Chondrocyte (in vitro differentiated cells): ENCODE measurements around the gene CUEDC1. TPM values are rescaled to one million over a fixed set of nuclear protein-coding genes. Genes with fewer than 3 reads are reported as not detected.
A peak's percentile ranks its signal among the peaks of the same experiment; 100 is the strongest.

Source experiments
- DNase-seq: peaks from one replicate; pipeline ENCODE4 v3.0.0; 2021; ENCODE audit warnings: mixed read lengths, low spot score
- H3K27ac Mint-ChIP-seq: one replicate; pipeline ENCODE4 v1.8.0; 2021; ENCODE audit warnings: mild to moderate bottlenecking, moderate library complexity, mixed read lengths; ENCODE audit not compliant: unreplicated experiment
- H3K27me3 Mint-ChIP-seq: 2 replicates; pipeline ENCODE4 v1.8.0; 2021; ENCODE audit warnings: low read depth, mixed read lengths
- H3K36me3 Mint-ChIP-seq: 2 replicates; pipeline ENCODE4 v1.8.0; 2021; ENCODE audit warnings: low read depth, mixed read lengths
- H3K4me1 Mint-ChIP-seq: 2 replicates; pipeline ENCODE4 v1.8.0; 2021; ENCODE audit warnings: low read depth, mild to moderate bottlenecking, mixed read lengths
- H3K4me3 Mint-ChIP-seq: one replicate; pipeline ENCODE4 v1.8.0; 2021; ENCODE audit warnings: mild to moderate bottlenecking, moderate library complexity, mixed read lengths; ENCODE audit not compliant: unreplicated experiment
- H3K9me3 Mint-ChIP-seq: 2 replicates; pipeline ENCODE4 v1.8.0; 2021; ENCODE audit warnings: low read depth, mixed read lengths
- long read RNA-seq: library from polyadenylated mRNA; stranded (forward); transcript quantifications from one replicate; pipeline ENCODE4 v2.0.0, GENCODE V29; 2021
- total RNA-seq: library from RNA; stranded (reverse); gene quantifications from 3 replicates; pipeline ENCODE4 v1.2.1, GENCODE V29; 2021
- TF ChIP-seq, protein P1 (sequence below): fragments of 200-600 bp; sonication (generic); IDR thresholded peaks from 2 replicates; pipeline ENCODE4 v1.5.0; 2021; ENCODE audit warnings: antibody characterized with exemption, mild to moderate bottlenecking, moderate library complexity

CUEDC1 gene, protein sequence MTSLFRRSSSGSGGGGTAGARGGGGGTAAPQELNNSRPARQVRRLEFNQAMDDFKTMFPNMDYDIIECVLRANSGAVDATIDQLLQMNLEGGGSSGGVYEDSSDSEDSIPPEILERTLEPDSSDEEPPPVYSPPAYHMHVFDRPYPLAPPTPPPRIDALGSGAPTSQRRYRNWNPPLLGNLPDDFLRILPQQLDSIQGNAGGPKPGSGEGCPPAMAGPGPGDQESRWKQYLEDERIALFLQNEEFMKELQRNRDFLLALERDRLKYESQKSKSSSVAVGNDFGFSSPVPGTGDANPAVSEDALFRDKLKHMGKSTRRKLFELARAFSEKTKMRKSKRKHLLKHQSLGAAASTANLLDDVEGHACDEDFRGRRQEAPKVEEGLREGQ
- 32.9 to 47.7 TPM (median 41.9 TPM) in 3 replicates for total RNA-seq
- long read RNA-seq, transcript CUEDC1-206 (11 exons, 3,621 nt) = major isoform, 59 of 103 reads
- long read RNA-seq, partial matches to known transcripts = 16 of 103 reads
- long read RNA-seq, other reads (novel, unspliced or antisense) = 25 of 103 reads

DNA sequence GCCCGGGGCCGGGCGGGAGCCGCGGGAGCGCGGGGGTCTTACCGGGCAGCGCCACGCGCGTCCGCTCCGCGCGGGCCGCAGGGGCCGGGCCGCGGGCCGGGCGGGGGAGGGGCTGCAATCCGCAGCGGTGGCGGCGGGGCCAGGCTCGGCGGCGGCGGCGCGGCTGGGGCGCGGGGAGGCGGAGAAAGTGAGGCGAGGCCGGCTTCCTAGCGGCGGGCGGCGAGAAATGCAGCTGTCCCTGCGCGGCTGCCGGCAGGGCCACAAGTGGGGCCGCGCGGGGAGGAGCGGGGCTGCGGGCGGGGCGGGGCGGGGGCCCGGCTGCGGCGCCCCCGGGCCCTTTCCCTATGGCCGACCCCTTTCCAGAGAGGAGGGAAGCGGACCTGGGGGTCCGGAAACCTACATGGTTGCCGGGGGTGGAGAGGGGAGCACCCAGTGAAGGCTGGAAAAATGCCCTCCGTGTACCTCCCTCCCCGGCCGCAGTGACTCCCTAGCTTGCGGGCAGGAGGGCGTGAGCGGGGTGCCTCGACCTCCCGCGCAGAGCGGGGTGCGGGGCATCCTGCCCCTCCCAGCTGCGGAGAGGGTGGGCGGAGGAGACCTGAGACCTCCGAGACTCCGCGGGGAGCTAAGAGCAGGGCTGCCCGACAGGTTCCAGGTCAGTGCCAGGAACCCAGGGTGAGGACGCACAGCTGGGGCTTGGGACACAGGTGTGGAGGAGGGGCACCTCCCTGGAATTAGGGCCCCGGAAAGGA lies at the start of gene CUEDC1:
CUEDC1 (minus strand) TSS at position 230 of the 749 bp plus-strand sequence. CDS start 69,848 bp downstream, outside the sequence.
- TF ChIP-seq, protein P1, sequence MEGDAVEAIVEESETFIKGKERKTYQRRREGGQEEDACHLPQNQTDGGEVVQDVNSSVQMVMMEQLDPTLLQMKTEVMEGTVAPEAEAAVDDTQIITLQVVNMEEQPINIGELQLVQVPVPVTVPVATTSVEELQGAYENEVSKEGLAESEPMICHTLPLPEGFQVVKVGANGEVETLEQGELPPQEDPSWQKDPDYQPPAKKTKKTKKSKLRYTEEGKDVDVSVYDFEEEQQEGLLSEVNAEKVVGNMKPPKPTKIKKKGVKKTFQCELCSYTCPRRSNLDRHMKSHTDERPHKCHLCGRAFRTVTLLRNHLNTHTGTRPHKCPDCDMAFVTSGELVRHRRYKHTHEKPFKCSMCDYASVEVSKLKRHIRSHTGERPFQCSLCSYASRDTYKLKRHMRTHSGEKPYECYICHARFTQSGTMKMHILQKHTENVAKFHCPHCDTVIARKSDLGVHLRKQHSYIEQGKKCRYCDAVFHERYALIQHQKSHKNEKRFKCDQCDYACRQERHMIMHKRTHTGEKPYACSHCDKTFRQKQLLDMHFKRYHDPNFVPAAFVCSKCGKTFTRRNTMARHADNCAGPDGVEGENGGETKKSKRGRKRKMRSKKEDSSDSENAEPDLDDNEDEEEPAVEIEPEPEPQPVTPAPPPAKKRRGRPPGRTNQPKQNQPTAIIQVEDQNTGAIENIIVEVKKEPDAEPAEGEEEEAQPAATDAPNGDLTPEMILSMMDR = peak; percentile 61
- Mint-ChIP-seq H3K4me3 (peak within 1 kb of the TSS; percentile 74), H3K27me3 (no peaks in the 10 kb centered on the region), H3K27ac (peak within 1 kb of the TSS; percentile 90), H3K9me3 (no peaks in the 10 kb centered on the region), H3K4me1 (peaks cover 44% of the 10 kb centered on the region), H3K36me3 (no peaks in the 10 kb centered on the region)
- no peak for DNase-seq

DNA sequence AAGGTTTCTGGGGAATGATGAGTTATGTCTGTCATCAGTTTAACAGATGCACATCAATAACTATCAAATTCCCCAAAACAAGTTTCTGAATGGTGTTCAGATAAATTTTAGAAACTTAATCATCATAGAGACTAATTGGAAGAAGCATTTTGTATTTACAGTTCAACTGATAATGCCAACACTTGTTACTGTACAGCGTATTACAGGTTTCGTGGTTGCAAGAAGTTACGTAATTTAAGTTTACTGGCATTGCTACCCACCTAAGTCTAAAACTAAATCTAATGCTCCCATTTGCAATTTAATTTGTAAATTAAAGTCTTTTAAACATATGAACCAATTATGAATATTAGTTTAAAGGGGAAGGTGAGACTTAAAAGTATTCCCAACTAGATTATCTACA lies 48.8 kb upstream of the CUEDC1 start:
- Mint-ChIP-seq H3K4me1 (peaks cover 49% of the 10 kb centered on the region), H3K4me3 (no peak overlapping the region), H3K36me3 (peaks cover 22% of the 10 kb centered on the region), H3K27ac (peak overlapping the region; percentile 51), H3K27me3 (no peaks in the 10 kb centered on the region), H3K9me3 (no peaks in the 10 kb centered on the region)
- no peak for DNase-seq
- TF ChIP-seq, protein P1 = no peak

DNA sequence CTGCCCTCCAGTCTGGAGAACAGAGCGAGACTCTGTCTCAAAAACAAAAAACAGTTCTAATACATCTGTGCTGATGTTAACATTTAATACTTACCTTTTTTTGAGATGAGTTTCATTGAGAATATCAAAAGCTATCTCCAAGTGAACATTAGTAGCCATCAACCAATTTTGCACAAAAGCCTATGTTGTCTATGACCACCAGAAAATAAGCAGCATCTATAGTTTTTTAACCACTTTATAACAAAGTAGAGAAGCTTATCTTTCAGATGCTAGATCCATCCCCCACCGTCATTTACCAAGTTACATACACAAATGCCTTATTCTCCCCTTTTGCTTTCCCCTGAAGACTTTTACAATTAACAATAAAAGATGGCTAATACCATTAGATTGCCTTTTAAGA lies 47.8 kb upstream of the CUEDC1 start:
- Mint-ChIP-seq H3K36me3 (peaks cover 23% of the 10 kb centered on the region), H3K4me3 (no peak overlapping the region), H3K4me1 (peaks cover 45% of the 10 kb centered on the region), H3K27ac (peak overlapping the region; percentile 17), H3K9me3 (no peaks in the 10 kb centered on the region), H3K27me3 (no peaks in the 10 kb centered on the region)
- DNase-seq = no peak
- TF ChIP-seq, protein P1 = no peak

DNA sequence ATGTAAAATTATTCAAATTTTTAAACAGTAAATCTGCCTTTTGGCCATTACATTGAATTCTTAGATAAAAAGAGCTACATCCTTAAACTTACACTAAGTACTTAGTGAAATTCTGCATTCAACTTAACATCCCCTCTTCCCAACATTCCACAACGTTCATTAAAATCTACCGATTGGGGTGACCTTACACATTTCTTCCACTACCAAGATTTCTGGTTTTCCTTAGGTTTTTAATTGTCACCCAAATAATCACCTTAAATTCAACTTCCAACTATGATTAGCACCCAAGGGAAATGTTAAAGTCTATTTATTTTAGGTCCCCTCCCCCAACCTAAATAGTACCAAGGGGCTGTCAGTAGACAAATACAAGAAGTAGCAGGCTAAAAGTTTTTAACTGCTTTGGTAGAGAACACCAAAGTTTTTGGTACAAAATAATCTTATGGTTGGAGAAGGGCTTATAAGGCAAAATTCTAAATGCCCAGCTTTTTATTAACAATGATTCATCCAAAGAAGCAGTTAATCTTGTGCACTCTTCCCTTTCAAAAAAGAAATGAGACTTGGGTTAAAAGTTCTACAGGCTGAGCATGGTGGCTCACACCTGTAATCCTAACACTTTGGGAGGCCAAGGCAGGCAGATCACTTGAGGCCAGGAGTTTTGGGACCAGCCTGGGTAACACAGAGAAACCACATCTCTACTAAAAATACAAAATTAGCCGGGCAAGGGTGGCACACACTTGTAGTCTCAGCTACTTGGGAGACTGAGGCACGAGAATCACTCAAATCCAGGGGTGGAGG lies 47.1 kb upstream of the CUEDC1 start:
- no peak for DNase-seq
- Mint-ChIP-seq H3K27ac (no peak overlapping the region), H3K4me1 (peaks cover 42% of the 10 kb centered on the region), H3K4me3 (no peak overlapping the region), H3K27me3 (no peaks in the 10 kb centered on the region), H3K9me3 (no peaks in the 10 kb centered on the region), H3K36me3 (peaks cover 23% of the 10 kb centered on the region)
- TF ChIP-seq, protein P1 = no peak
